GM23338 (cell line): ENCODE measurements around the gene MEGF8. TPM values are rescaled to one million over a fixed set of nuclear protein-coding genes. Genes with fewer than 3 reads are reported as not detected.

Experiments
- ATAC-seq: fragments of 200-7000 bp; cut with Tn5 transposase; 3 replicates; pipeline ENCODE4 v1.9.1; 2020
- DNase-seq: peaks from one replicate; pipeline ENCODE4 v3.0.0-alpha.2; 2015; ENCODE audit warnings: low spot score
- H2AFZ ChIP-seq: fragments of 200-600 bp; sonication (generic); 2 replicates; pipeline ENCODE4 v1.8.0; 2016; ENCODE audit warnings: antibody characterized with exemption, mild to moderate bottlenecking, moderate library complexity
- H3F3A ChIP-seq: fragments of 200-600 bp; sonication (generic); replicated peaks from 2 replicates; pipeline ENCODE4 v1.8.0; 2017; ENCODE audit warnings: antibody characterized with exemption, mixed run types, low read depth
- H3K27ac ChIP-seq: fragments of 200-600 bp; sonication (generic); 2 replicates; pipeline ENCODE4 v1.6.1; 2016; ENCODE audit warnings: low read depth
- H3K27me3 ChIP-seq: fragments of 200-600 bp; sonication (generic); 2 replicates; pipeline ENCODE4 v1.8.0; 2016; ENCODE audit warnings: mild to moderate bottlenecking, mixed run types, moderate library complexity; ENCODE audit not compliant: insufficient read depth
- H3K36me3 ChIP-seq: fragments of 200-600 bp; sonication (generic); 2 replicates; pipeline ENCODE4 v1.8.0; 2016; ENCODE audit warnings: mild to moderate bottlenecking; ENCODE audit not compliant: insufficient read depth
- H3K4me1 ChIP-seq: fragments of 200-600 bp; sonication (generic); 2 replicates; pipeline ENCODE4 v1.8.0; 2016; ENCODE audit warnings: mild to moderate bottlenecking, moderate library complexity; ENCODE audit not compliant: insufficient read depth
- H3K4me2 ChIP-seq: fragments of 200-600 bp; sonication (generic); 2 replicates; pipeline ENCODE4 v1.7.1; 2017; ENCODE audit warnings: mixed run types
- H3K4me3 ChIP-seq: fragments of 200-600 bp; sonication (generic); 2 replicates; pipeline ENCODE4 v1.6.1; 2016; ENCODE audit warnings: mixed run types
- H3K79me2 ChIP-seq: fragments of 200-600 bp; sonication (generic); replicated peaks from 2 replicates; pipeline ENCODE4 v1.8.0; 2017; ENCODE audit warnings: mild to moderate bottlenecking; ENCODE audit not compliant: insufficient read depth
- H3K9me2 ChIP-seq: fragments of 200-600 bp; sonication (generic); 2 replicates; pipeline ENCODE4 v1.8.0; 2017; ENCODE audit not compliant: insufficient read depth
- H4K20me1 ChIP-seq: fragments of 200-600 bp; sonication (generic); replicated peaks from 2 replicates; pipeline ENCODE4 v1.8.0; 2017; ENCODE audit warnings: mild to moderate bottlenecking; ENCODE audit not compliant: insufficient read depth
- H3K27ac Mint-ChIP-seq: 2 replicates; pipeline ENCODE4 v1.8.0; 2020; ENCODE audit warnings: inconsistent platforms, mild to moderate bottlenecking, moderate library complexity, mixed read lengths
- H3K27me3 Mint-ChIP-seq: 3 replicates; pipeline ENCODE4 v1.8.0; 2022; ENCODE audit warnings: low read depth, mild to moderate bottlenecking, moderate library complexity, mixed read lengths, inconsistent platforms; ENCODE audit not compliant: insufficient read depth, poor library complexity
- H3K36me3 Mint-ChIP-seq: 3 replicates; pipeline ENCODE4 v1.8.0; 2021; ENCODE audit warnings: low read depth, mild to moderate bottlenecking, inconsistent platforms, moderate library complexity, mixed read lengths
- H3K4me1 Mint-ChIP-seq: 3 replicates; pipeline ENCODE4 v1.8.0; 2020; ENCODE audit warnings: mild to moderate bottlenecking, inconsistent platforms, mixed read lengths
- H3K4me3 Mint-ChIP-seq: 3 replicates; pipeline ENCODE4 v1.8.0; 2021; ENCODE audit warnings: moderate library complexity, mild to moderate bottlenecking, inconsistent platforms, mixed read lengths
- H3K9me3 Mint-ChIP-seq: 3 replicates; pipeline ENCODE4 v1.8.0; 2020; ENCODE audit warnings: moderate library complexity, mild to moderate bottlenecking, inconsistent platforms, mixed read lengths
- CREB1 ChIP-seq: fragments of 250-450 bp; sonication (Bioruptor Pico); IDR thresholded peaks from 2 replicates; pipeline ENCODE4 v1.5.0; 2020; ENCODE audit warnings: low read depth, mild to moderate bottlenecking, moderate library complexity
- EZH2 ChIP-seq: fragments of 200-600 bp; sonication (generic); IDR thresholded peaks from one replicate; pipeline ENCODE4 v1.8.0; 2017; ENCODE audit warnings: antibody characterized with exemption, mild to moderate bottlenecking, low read depth; ENCODE audit not compliant: unreplicated experiment
- JUNB ChIP-seq: IDR thresholded peaks from one replicate; pipeline ENCODE4 v1.6.1; 2016; ENCODE audit warnings: antibody characterized with exemption; ENCODE audit not compliant: unreplicated experiment
- NANOG ChIP-seq: IDR thresholded peaks from 2 replicates; pipeline ENCODE4 v1.6.1; 2016; ENCODE audit warnings: antibody characterized with exemption, borderline replicate concordance
- POLR2AphosphoS5 ChIP-seq: IDR thresholded peaks from 2 replicates; pipeline ENCODE4 v1.6.1; 2016; ENCODE audit warnings: antibody characterized with exemption, low read depth
- STAT1 ChIP-seq: IDR thresholded peaks from one replicate; pipeline ENCODE4 v1.6.1; 2016; ENCODE audit warnings: antibody characterized with exemption; ENCODE audit not compliant: unreplicated experiment
- ZNF331 ChIP-seq: fragments of 250-450 bp; sonication (Bioruptor Pico); IDR thresholded peaks from 2 replicates; pipeline ENCODE4 v1.5.0; 2020; ENCODE audit warnings: low read depth, mild to moderate bottlenecking, moderate library complexity
- ZNF462 ChIP-seq: fragments of 250-450 bp; sonication (Bioruptor Pico); IDR thresholded peaks from 2 replicates; pipeline ENCODE4 v1.5.0; 2020; ENCODE audit warnings: mild to moderate bottlenecking, moderate library complexity
- polyA plus RNA-seq: library from polyadenylated mRNA; unstranded; fragments of >200 nt; fragmentation: Nextera tagmentation; extraction: Ambion mirVana; gene quantifications from 2 replicates; pipeline ENCODE4 v1.2.1, GENCODE V29; 2016
- total RNA-seq: library from RNA; depleted of rRNA; stranded (reverse); fragments of >200 nt; shearing (Covaris generic); gene quantifications from 2 replicates; pipeline ENCODE4 v1.2.3, GENCODE V29; 2014

Gene MEGF8
- total and polyA plus RNA-seq, 2 experiments from 2014 or later: 6.2 to 40.5 TPM

- TF ChIP-seq ZNF462 (CRISPR knock-in tag): no peak
- no peak for TF ChIP-seq NANOG
- TF ChIP-seq EZH2: no peak
- no peak for TF ChIP-seq ZNF331 (CRISPR knock-in tag)
- no peak for TF ChIP-seq STAT1
- TF ChIP-seq JUNB: no peak
- no peak for TF ChIP-seq POLR2AphosphoS5
Observed at GRCh38 chr19:42361545-42361910, 36.1 kb downstream of the MEGF8 start (continued).

- no peak overlapping the region for H3K4me2 ChIP-seq
- H3K4me1 Mint-ChIP-seq: peaks cover 30% of the 10 kb centered on the region
- peaks cover 11% of the 10 kb centered on the region for H3K9me3 Mint-ChIP-seq
- H3K27me3 ChIP-seq: no peaks in the 10 kb centered on the region
- H3K4me3 Mint-ChIP-seq: no peak overlapping the region
- H3K27ac ChIP-seq: no peak overlapping the region
- ATAC-seq (no peak), DNase-seq (no peak)
- H3K9me2 ChIP-seq: no peaks in the 10 kb centered on the region
- no peaks in the 10 kb centered on the region; the same call in 1 of the 2 replicates for H3K4me1 ChIP-seq
- no peaks in the 10 kb centered on the region for H3K79me2 ChIP-seq
- no peak overlapping the region for H3K4me3 ChIP-seq
- H3K27ac Mint-ChIP-seq: no peak overlapping the region
- peaks cover 14% of the 10 kb centered on the region for H3K27me3 Mint-ChIP-seq
- H3F3A ChIP-seq: no peaks in the 10 kb centered on the region
- no peaks in the 10 kb centered on the region for H4K20me1 ChIP-seq
- peaks cover 46% of the 10 kb centered on the region for H3K36me3 Mint-ChIP-seq
- no peaks in the 10 kb centered on the region; the same call in 1 of the 2 replicates for H3K36me3 ChIP-seq
- no peak overlapping the region for H2AFZ ChIP-seq
- TF ChIP-seq POLR2AphosphoS5 (no peak), ZNF331 (CRISPR knock-in tag) (no peak), ZNF462 (CRISPR knock-in tag) (no peak), NANOG (no peak), CREB1 (CRISPR knock-in tag) (no peak)
Observed at GRCh38 chr19:42362342-42362741, 36.9 kb downstream of the MEGF8 start.
